HG02981 (cell line): Measurements from ENCODE around the gene SALL3.
"Not testable (repeated sequence)": the region's sequence is repeated elsewhere in the genome, so short reads cannot be mapped to it uniquely, and the experiment has no call there.

Source experiments
- ATAC-seq: cut with Tn5 transposase; IDR thresholded peaks from one replicate; pipeline ENCODE4 v1.9.1; 2021; ENCODE audit warnings: mild to moderate bottlenecking, moderate library complexity; ENCODE audit not compliant: unreplicated experiment

The SALL3 gene

DNA sequence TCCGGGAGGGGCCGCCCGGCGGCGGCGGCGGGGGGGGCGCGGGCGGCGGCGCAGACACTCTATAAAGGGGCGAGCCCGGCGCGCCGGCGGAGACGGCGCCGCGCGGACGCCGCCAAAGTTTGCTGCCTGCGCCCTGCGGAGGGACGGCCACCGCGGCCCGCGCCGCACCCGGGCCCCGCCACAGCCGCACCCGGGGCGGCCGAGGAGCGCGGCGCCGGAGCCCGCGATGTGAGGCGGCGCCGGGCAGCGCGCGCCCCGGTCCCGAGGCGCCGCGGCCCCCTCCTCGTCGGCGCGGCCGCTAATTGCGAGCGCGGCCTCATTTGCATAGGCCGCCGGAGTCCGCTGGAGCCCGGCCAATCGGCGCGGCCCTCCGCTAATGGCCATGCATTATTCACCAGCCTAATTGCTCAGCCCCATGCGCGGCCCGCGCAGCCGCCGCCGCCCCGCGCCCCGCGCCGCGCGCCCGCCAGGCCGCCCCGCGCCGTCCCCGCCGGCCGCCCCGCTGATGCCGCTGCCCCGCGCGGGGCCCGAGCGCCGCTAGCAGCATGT, at the start of gene SALL3:
Gene SALL3, plus strand, starts transcription at position 89 of the 549 bp plus-strand sequence. Its CDS starts 457 bp downstream, at position 546.
- ATAC-seq: no peak

DNA sequence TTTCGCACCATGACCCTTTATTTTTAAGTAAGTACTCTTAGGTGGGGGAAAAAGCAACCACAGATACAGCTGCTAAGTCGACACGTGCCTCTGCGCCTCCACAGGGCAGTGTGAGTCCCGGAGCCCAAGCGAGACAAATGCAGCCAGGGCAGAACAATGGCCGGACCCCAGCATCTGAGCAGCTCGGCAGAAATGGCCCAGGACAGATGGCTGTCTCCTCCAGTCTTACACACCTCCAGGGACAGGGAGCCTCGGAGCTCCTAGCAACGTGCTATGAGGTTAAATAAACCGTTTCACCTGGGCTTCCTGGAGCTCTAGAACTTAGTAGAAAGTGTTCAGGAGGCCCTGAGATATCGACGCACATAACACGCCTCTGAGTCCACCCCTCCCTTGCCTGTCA, 47.3 kb upstream of the SALL3 start:
- no peak for ATAC-seq

- no peak for ATAC-seq
These were observed 45.6 kb upstream of the SALL3 start for GRCh38 chr18:78934003-78934402.

DNA sequence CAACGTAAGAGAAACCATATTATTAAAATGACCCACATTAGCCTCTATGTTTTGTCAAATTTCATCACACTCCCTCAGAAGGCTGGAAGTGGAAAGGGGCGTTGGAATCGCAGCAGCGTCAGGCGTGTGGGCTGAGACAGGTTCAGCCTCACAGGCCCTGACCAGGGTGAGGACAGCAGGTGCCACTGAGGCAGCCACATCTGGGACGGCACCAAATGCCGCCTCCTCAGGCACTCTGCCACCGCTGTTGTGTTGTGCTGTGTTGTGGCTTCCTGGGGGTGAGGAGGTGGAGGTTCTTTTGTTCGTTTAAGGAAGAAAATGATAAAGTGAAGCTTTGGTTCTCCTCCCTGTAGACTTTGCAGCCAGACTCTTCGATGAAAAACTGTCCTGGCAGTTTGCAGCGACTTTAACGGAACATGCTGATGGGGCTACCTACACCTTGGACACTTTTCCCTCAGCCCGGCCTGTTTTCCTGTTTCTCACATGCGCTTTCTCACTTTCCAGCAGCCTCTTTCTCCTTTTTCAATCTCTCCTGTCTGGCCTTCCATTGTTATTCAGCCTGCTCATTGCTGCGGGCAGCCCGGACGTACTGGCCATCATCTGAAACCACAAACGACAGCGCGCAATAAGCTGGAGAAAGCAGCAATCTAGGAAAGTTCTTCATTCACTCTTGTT, 44.9 kb upstream of the SALL3 start:
- ATAC-seq: no peak

- no peak for ATAC-seq
These were observed 44.2 kb upstream of the SALL3 start for GRCh38 chr18:78935406-78935805.

DNA sequence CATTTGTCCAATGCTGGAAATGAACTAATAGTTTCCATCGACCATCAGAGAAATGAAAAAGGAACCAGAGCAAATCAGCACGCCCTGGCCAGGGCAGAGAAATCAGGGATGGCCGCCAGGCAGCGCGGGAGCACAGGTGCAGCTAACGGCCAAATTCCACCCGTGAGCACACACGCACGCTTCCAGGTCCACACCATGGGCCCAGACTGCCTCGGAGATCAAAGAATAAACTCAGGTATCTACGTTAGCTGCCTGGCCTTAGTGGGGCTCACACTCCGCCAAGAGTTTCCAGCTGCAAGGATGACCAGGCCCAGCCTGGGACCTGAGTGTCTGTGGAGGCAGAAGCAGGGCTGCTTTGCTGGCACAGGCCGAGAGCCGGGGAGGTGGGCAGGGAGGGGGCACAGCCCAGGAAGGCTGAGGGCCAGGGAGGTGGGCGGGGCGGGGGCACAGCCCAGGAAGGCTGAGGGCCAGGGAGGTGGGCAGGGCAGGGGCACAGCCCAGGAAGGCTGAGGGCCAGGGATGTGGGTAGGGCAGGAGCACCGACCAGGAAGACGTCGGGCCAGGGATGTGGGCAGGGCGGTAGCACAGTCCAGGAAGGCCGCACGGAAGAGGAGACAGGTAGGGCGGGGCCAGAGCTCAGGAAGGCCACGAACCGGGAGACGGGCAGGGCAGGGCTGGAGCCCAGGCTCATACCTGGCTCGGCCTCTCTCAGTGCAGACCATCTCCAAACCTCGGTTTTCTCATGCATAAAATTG, 43.2 kb upstream of the SALL3 start:
- ATAC-seq: no peak

DNA sequence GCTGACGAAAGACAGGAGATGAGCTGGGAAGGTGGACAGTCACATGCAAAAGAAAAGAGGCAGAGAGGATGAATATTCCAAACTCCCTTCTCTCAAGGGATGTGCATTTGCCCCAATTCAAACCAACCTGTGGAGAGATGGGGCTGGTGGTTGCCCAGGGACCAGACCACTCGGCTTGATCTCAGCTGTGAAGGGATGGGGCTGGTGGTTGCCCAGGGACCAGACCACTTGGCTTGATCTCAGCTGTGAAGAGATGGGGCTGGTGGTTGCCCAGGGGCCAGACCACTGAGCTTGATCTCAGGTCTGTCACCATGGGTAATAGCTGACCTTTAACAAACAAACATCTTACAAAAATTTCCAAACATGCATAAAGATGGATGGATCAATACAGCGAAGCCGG, 42.5 kb upstream of the SALL3 start:
- ATAC-seq: no peak

- ATAC-seq: no peak
These were observed 40.5 kb upstream of the SALL3 start for GRCh38 chr18:78939105-78939504.

DNA sequence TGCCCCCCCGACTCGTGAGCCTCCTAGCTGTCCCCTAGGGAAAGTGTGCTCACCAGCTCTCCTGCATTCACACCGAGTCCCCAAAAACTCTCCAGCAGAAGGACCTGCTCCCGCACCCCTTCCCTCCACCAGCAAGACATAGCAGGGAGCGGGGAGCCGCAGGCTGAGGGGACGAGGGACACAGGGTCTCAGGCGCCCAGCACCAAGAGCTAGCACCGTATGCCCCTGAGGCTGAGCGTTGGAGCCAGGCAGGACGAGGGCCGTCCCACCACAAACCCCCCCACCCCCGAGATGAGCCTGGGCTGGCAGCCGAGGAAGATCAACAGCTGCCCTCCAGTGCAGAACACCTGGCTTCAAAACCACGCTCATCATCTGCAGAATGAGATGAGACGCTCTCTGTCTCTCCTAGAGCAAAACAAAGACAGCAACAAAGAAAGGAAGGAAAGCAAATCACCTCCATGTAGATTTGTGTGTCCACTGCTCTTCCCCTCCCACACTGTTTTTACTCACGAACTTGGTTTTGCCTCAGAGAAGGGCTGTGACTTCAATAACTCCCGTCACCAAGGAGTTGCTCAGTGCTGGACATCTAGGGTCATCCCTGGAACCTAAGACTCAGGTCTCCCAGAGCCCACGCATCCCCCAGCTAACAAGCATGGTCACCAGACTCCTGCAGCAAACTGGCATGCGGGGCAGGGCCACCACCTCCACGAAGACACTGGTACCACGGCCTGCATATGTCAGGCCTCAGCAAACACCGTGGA, 39.7 kb upstream of the SALL3 start:
- ATAC-seq: no peak

DNA sequence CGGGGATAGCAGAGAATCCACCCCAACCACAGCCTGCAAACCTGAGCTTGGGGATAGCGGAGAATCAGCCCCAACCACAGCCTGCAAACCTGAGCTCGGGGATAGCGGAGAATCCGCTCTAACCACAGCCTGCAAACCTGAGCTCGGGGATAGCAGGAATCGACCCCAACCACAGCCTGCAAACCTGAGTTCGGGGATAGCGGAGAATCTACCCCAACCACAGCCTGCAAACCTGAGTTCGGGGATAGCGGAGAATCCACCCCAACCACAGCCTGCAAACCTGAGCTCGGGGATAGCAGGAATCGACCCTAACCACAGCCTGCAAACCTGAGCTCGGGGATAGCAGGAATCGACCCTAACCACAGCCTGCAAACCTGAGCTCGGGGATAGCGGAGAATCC, 37.4 kb upstream of the SALL3 start:
- not testable (repeated sequence) for ATAC-seq

GRCh38 chr18:78945628-78946027, 34.0 kb upstream of the SALL3 start:
- ATAC-seq: no peak

GRCh38 chr18:78947291-78947690, 32.3 kb upstream of the SALL3 start:
- no peak for ATAC-seq

DNA sequence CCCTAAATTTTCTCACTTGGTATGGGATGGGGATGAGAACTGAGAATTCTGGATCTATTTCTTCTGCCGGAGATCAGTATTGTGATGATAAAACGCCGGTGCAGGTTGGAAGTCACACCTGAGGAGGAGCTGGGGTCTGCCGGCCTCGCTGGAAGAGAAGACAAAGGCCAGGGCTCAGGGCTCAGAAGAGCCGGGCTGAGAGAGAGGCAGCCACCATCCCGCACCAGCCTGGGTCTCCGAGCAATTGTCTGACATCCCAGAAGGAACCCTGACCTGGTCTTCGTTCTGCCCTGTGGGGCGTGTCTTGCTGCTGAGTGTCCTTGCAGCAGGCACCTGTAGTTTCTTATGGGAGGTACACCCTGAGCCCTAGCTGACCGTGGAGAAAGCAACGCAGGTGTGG, 31.4 kb upstream of the SALL3 start:
- ATAC-seq: no peak

DNA sequence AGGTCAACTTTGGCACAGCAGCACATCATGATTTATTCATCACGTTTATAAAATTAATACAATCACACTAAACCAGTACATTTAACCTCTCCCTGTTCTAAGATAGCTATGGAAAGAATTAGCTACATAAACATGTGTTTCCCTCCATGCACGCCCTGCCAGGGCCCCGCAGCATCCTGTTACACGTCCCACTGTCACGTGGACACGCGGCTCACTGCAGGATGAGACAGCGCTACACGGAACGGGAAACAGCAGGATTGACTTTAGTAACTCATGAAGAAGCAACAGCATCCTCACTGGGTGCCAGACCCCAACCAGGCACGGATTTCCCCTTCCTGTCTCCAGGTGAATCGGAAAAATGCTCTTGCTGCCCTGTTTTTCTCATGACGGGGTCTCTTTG, 30.9 kb upstream of the SALL3 start:
- ATAC-seq: no peak

- no peak for ATAC-seq
These were observed 30.4 kb upstream of the SALL3 start for GRCh38 chr18:78949216-78949615.

- no peak for ATAC-seq
These were observed 29.2 kb upstream of the SALL3 start for GRCh38 chr18:78950386-78950785.

DNA sequence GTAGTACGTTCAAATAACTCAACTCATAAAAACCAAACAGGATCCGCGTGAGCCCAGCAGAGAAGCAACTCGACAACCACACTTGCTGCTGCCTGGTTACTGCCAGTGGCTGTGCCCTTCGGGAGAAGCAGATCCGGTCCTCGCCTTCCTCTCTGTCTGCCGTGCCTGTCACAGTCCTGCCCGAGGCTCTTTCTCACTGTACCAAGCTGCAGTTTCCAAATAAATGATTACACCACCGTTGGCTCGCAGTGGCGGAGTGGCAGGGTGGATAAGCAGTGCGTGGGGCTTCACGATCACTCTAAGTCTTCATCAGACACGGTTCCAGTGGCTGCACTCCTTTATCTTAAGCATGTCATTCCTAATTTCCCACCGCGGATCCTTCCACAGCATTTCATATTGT, 26.1 kb upstream of the SALL3 start:
- no peak for ATAC-seq

DNA sequence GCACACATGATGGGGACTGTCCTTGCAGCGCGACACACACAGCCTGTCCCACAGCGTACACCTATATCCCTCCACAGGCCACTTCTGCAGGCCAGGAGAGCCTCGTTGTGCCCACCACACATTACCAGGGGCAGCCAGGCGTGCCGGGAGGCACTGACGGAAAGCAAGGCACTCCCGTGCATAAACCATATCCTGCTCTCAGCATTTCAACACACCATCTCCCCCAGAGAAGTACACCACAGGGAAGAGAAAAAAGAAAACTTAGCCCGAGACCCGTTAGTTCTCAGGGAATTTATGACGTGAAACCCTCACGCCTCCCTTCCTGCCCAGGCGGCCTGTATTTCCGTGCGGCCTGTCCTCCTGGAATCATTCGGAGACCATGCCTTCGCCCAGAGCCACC, 24.6 kb upstream of the SALL3 start:
- no peak for ATAC-seq

GRCh38 chr18:78957140-78957539, 22.5 kb upstream of the SALL3 start:
- ATAC-seq: no peak

GRCh38 chr18:78960709-78961108, 18.9 kb upstream of the SALL3 start:
- ATAC-seq: no peak

DNA sequence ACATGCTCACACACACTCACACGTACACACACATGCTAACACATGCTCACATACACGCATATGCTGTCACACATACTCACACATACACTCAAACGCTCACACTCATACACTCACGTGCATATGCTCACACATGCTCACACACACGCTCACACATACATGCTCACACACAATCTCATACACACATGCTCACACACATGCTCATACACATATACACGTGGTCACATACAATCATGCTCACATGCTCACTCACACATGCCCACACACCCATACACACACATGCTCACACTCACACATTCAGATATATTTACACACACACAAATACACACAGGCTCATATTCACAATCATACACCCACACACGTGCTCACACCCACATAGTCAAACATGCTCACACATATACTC, 17.5 kb upstream of the SALL3 start:
- no peak for ATAC-seq

DNA sequence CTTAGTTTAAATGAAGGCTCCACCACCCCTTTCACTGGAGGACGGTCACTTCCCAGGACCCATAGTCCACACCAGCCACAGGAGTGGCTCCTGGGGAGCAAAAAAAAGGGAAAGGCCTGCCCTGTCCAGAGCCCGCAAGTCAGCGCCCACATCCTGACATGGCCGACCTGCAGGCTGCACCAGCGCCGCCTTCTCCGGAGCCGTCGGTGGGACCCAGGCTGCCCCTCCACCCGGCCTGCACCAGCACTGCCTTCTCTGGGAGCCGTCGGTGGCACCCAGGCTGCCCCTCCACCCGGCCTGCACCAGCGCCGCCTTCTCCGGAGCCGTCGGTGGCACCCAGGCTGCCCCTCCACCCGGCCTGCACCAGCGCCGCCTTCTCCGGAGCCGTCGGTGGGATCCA, 14.9 kb upstream of the SALL3 start:
- not testable (repeated sequence) for ATAC-seq
